Measurements from ENCODE around the gene ZSCAN1.

The ZSCAN1 gene

DNA sequence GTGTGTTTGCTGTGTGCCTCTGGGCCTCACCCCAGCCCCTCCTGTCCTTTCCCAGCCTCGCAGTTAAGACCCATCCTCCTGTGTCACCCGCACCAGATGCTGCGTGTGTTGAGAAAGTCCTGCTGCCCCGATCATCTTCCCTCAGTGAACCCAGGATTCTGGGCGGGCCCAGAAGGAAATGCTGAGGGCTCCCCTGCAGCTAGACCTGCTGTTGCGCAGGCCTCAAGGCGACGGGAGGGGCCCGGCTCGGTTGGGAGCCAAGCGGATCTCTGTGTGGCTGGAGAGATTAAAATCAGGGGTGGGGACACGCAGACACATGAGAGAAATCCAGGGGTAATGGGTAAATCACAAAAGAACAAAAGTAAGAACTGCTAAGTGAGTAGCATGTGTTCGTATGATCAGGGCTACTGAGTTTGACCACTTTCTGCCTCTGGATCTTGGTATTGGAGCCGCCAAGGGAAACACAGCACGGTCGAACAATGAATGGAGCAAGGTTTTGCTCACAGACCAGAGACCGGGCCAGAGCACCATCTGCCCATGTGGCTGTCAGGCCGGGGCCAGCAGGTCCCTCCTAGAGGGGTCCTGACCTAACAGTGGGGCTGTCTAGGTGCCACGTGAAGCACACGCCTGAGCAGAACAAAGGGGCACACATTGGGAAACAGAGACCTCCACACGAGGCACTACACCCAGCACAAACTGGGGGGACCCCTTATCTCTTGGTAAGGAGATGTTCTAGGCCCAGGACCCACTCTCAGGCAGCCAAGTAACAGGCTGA, 7.1 kb downstream of the ZSCAN1 start:
- no peak for DNase-seq (ENCODE audit: low read depth in 2 of 2, low spot score in 1 of 2)

DNA sequence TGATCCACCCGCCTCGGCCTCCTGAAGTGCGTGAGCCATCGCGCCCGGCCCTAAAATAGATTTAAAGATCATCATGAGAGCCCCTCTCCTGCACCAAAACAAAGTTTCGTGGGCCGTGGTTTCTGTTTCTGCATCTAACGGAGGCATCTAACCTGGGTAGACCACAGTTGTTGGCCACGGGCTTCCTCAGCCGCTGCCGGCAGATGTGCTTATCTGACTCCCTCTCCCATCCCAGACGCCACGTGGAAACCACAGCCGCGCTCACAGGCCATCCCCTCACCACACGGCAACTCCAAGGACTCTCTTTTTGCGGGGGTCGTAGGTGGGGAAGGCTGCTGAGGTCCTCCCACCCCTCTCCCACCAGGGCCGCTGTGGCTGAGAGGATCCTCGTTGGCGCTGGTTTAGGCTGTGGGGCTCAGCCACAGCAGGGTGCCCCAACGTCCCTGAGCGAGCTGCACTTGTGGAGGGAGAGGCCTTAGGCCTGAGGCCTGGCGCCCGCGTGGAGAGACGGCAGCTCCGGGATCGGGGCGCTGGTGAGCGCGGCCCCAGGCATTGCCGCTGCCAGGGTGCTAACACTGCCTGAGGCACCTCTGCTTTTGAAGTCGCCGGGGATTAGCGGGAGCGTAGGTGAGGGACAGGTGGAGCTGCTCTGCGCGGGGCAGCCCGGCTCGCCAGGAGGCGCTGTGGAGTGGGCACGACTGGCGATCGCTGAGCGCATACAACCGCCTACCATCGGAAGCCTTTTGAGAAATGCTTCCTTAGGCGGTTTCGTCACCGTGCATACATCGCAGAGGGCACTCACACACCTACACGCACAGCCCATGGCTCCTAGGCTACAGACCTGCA, 8.9 kb downstream of the ZSCAN1 start:
- DNase-seq (ENCODE audit: low read depth in 2 of 2, low spot score in 1 of 2) = no peak

DNA sequence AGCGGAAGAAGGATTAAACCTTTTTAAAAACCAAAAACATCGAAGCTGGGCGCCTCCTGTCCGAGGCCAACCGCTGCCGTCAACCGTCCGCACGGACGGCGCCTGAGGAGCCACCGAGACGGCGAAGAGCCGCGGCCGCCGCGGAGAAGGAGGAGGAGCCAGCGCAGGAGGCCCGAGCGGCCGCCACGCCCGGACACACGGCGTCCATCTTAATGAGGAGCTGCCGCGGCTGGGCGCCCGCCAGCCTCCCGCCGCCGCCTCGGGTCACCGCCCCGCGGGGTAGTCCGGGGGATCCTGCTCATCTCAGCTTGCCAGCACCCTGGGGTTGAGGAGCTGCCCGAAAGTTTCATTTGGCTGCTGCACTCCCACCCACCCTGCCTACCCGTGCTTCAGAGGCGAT, 10.6 kb downstream of the ZSCAN1 start:
- DNase-seq (ENCODE audit: low read depth in 2 of 2, low spot score in 1 of 2) = no peak

DNA sequence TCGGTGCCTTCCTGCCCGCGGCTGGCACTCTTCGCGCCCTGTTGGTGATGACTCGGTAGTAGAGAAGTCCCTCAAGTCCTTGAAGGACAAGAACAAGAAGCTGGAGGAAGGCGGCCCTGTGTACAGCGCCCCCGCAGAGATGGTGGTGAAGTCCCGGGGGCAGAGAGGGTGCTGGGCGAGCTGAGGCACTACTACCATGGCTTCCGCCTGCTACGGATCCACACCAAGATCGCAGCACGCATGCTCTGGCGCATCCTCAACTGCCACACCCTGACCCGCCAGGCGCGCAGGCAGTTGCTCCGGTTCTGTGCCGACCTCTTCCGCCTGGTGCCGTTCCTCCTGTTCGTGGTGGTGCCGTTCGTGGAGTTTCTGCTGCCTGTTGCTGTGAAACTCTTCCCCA, 11.1 kb downstream of the ZSCAN1 start:
- DNase-seq (ENCODE audit: low read depth in 2 of 2, low spot score in 1 of 2) = no peak

DNA sequence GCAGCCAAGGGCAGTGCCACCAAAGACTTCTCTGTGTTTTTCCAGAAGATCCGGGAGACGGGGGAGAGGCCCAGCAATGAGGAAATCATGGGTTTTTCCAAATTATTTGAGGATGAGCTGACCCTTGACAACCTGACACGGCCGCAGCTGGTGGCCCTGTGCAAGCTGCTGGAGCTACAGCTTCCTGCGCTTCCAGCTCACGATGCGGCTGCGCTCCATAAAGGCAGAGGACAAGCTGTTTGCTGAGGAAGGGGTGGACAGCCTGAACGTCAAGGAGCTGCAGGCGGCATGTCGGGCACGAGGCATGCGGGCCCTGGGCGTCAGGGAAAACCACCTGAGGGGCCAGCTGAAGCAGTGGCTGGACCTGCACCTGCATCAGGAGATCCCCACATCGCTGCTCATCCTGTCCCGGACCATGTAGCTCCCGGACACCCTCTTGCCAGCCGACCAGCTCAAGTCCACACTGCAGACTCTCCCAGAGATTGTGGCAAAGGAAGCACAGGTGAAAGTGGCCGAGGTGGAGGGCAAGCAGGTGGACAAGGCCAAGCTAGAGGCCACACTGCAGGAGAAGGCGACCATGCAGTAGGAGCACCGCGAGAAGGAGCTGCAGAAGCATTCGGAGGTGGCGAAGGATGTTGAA, 11.7 kb downstream of the ZSCAN1 start:
- DNase-seq (ENCODE audit: low read depth in 2 of 2, low spot score in 1 of 2) = no peak

DNA sequence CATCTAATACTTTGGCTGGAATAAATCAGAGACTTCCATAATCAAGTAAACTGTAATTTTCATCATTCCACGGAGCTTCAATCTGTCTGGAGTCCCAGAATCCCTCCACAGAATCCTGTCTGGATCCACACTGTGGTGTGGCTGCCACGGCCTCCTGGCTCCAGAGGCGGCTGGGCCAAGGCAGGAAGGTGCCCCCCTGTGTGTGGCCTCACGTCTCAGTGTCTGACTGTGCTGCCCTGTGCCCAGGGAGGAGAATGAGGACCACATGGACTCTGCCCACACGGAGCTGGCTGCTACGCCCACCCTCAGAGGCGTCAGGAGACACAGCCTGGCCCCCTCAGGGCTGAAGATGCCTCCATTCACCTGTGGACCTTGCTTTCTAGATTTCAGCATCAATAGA, 13.0 kb downstream of the ZSCAN1 start:
- DNase-seq (ENCODE audit: low read depth in 2 of 2, low spot score in 1 of 2) = no peak

DNA sequence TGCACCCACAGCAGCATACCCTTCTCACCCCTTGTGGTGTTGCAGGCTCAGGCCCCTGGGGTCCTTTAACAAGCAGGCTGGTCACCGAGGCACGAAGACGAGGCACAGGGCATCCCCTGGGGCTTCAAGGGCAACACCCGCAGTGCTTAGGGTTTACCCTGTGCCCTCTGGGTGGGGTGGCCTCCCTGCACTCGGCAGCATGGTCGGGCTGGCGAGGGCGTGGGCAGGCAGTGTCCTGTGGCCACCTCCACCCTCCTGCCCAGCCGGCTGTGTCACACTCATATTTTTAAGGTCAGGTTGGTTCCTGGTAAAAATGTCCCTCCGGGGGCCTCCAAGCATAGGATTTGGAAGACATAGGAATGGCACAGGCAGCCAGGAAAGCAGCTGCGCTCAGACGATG, 13.8 kb downstream of the ZSCAN1 start:
- DNase-seq (ENCODE audit: low read depth in 2 of 2, low spot score in 1 of 2) = no peak

DNA sequence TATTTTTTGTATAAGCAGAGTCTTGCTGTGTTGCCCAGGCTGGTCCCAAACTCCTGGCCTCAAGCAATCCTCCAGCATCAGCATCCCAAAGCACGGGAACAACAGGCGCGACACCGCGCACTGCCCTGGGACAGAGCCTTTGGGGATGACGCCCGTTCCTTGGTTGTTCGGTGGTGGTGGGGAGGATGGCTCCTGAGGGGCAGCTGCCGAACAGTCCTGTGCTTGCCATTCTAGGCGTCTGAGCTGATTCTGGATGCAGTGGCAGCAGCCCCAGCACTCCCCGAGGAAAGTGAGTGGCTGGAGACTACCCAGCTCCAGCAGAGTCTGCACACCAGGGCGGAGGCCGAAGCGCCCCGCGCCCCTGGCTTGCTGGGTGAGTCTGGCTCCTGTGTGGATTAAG, 18.4 kb downstream of the ZSCAN1 start:
- DNase-seq (ENCODE audit: low read depth in 2 of 2, low spot score in 1 of 2) = no peak

DNA sequence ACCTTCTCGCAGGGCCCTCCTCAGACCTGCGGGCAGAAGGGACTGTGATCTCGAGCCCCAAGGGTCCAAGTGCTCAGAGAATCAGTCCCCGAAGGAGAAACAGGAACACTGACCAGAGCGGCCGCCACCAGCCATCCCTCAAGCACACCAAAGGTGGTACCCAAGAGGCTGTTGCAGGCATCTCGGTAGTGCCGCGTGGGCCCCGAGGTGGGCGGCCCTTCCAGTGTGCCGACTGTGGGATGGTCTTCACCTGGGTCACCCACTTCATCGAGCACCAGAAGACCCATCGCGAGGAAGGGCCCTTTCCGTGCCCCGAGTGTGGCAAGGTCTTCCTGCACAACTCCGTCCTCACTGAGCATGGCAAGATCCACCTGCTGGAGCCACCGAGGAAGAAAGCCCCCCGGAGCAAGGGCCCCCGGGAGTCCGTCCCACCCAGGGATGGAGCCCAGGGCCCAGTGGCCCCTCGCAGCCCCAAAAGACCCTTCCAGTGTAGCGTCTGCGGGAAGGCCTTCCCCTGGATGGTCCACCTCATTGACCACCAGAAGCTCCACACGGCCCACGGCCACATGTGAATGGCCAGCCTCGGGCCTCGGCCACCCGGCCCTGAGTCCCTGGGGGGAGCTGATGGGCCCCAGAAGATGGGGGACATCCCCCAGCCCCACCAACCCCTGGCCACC, 19.8 kb downstream of the ZSCAN1 start:
- DNase-seq (ENCODE audit: low read depth in 2 of 2, low spot score in 1 of 2) = no peak

DNA sequence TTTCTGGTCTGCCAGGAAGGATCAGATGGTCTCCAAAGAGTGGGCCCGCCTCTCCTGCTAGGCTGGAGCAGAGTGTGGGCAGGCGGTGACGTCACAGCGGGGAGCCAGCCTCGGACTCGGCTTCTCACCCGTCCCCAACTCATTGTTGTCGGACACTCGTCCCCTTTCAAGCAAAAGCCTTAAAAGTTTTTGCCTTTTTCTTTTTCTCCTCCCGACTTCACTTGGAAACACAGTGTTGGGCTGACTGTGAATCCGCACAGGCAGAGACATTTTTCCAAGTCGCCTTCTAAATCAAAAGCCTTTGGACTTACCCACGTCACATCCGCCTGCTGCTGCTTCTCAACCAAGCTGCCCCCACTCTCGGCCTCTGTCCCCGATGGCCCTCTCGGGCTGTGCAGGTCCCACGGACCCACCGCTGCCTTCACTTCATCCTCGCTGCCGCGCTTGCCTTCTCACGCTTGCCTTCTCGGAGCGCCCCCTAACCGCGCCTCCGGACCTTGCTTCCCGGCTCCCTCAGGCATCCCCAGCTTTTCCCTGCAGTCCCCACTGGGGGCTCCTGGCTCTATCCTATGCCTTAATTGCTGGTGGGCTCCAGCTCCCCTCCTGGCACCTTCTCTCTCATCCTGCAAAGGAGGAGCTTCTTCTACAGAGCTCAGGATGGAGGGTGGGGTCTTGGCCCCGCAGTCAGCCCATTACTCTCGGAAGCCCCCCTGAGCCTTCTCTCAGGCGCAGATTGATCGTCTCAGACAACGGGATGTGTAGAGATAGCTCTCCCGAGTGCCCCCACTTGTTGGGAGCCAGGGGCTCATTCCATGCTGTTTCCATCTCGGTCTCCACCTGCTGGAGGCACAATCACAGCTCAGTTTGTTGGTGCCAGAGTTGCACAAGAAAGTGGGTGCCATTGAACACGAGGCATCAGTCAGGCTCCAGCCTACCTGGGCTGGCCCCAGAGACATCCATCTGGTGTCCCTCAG, 21.4 kb downstream of the ZSCAN1 start:
- no peak for DNase-seq (ENCODE audit: low read depth in 2 of 2, low spot score in 1 of 2)

DNA sequence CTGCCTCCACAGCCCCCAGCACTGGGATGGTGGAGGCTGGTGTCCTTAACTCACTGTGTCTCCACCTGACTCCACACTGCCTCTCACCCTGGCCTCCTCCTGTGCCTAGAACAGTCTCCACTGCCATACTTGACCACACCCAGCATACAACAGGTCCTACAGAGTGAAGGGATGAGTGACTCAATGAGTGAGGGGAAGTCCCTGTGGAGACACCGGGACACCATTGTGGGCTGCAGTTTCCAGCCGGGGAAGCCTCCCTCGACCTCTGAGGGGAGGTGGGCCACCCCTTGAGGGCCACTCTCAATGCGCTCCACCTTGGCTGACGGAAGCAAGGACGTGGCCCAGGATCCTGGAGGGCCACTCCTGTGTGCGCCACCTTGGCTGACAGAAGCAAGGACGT, 22.4 kb downstream of the ZSCAN1 start:
- no peak for DNase-seq (ENCODE audit: low read depth in 2 of 2, low spot score in 1 of 2)

DNA sequence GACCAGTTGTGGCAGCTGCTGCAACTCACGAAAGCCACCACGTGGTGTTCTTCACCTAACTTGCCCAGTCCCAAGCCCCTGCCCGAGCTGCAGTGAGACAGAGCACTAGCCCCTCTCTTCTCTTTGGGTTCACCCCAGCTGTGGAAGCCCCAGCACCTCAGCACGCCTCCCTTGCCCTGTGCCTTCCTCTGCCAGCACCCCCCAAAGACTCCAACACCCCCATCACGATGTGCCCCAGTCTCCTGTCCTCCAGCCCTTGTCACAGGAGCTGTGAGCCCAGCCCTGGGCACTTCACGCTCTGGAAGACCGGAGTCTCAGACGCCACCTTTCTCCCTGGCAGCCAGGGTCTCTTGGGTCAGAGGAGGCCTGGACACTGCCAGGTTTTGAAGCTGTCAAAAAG, 23.0 kb downstream of the ZSCAN1 start:
- DNase-seq (ENCODE audit: low read depth in 2 of 2, low spot score in 1 of 2) = no peak

DNA sequence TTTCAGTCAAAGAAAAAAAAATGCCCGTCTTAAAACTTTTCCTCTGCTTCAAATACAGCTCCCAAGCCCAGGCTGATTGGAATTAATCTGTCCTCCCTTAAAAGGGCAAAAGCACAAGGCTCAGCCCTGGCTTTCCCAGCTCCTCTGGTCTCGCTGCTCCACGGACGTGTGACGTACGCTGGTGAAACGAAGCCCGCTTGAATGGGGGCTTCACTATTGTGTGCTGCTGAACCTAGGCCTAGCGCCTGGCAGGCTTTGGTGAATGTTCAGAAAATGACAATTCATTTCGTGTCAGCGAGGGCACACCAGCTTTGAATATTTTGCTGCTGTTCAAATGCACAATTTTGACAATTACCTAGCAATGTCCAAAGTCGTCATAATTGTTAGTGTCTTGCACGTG, 24.6 kb downstream of the ZSCAN1 start:
- no peak for DNase-seq (ENCODE audit: low read depth in 2 of 2, low spot score in 1 of 2)

DNA sequence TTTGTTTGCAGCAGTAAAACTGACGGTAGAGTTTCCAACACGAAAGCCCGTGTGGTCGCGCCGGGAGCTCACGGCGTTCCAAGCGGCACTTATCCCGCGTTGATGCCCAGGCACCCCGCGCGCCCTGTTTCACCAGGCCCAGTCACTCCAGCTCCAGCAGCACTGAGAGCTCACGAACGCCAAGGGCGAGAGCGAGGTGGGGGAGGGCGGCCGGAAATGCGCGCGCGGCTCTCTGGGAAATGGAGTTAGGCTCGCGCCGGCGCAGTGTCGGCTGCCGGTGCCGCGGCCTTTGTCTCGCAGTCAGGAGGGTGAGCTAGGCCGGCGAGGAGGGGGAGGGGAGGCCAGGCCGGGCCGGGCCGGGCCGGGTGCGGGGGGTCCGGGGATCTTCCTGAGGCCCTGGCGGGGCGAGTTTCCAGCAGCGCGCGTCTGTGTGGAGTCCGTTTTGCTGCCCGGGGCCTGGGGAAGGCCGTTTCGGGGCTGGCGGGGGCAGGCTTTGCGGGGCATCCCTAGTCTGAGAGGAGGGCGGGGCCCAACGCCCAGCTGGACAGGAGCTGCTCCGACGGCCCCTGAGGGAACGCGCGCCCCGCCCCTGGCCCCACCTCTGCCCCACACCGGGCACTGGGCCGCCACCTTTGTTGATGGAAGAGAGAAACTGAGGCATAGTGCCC, 25.3 kb downstream of the ZSCAN1 start, which contains the start of gene ZNF135:
Gene ZNF135 (plus strand): TSS at position 280 of the 668 bp plus-strand sequence. CDS start 721 bp downstream, outside the sequence.
- peak; percentile 24 to 59 for DNase-seq (ENCODE audit: low read depth in 2 of 2, low spot score in 1 of 2)

DNA sequence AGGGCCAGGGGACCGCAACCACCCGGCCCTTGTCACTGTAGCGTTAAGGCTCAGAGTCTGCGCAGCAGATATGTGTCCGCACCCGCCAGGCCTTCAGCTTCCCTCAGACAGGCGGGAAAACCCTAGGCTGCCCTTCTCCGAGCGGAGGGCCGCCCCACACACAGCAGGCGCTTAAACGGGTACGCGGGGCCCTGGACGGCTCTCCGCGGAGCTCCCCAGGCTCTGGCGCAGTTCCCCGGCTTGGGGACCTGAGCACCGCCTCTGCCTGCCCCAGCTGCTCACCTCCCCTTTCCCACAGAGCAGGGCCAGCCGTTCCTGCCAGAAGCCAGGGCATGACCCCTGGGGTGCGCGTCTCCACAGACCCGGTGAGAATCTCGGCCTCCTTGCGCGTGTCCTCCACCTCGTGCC, 25.9 kb downstream of the ZSCAN1 start:
- DNase-seq (ENCODE audit: low read depth in 2 of 2, low spot score in 1 of 2) = no peak

DNA sequence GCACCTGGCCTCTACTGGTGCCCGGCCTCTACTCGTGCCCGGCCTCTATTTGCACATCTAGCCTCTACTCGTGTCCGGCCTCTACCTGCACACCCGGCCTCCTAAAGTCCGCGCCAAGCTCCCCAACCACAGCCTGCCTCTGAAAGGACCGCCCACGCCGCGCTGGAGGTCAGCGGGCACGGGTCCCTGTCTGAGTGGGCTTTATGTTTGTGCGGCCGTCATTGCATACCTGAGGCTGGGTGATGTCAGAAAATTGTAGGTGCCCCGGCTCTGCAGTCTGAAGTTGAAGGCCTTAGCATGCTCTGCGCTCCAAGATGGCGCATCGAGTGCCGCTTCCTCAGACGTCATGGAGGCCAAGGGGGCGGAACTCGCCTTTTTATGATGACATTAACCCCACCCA, 26.4 kb downstream of the ZSCAN1 start:
- no peak for DNase-seq (ENCODE audit: low read depth in 2 of 2, low spot score in 1 of 2)

DNA sequence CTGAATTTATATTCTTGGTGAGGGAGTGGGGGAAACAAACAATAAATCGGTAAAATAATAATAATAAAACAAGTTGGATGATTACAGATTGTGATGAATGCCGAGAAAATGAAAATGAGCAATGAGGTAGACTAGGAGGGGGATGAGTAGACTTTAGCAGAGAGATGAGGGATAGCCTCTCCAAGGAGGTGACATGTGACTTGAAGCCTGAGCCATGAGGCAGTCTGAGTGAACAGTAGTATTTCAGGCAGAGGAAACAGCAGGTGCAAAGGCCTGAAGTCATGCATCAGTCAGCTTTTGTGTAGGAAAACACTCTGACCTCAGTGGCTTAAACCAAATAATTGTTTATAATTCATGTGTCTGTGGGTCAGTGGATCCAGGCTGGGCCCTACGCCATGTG, 29.9 kb downstream of the ZSCAN1 start:
- DNase-seq (ENCODE audit: low read depth in 2 of 2, low spot score in 1 of 2) = no peak

DNA sequence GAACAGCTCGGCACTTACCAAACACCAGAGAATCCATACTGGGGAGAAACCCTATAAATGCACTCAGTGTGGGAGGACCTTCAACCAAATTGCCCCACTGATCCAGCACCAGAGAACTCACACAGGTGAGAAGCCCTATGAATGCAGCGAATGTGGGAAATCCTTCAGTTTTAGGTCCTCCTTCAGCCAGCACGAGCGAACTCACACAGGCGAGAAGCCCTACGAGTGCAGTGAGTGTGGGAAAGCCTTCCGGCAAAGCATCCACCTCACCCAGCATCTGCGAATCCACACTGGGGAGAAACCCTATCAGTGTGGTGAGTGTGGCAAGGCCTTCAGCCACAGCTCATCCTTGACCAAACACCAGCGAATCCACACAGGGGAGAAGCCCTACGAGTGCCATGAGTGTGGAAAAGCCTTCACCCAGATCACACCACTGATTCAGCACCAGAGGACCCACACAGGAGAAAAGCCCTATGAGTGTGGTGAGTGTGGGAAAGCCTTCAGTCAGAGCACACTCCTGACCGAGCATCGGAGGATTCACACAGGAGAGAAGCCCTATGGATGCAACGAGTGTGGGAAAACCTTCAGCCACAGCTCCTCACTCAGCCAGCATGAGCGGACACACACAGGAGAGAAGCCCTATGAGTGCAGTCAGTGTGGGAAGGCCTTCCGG, 33.6 kb downstream of the ZSCAN1 start:
- no peak for DNase-seq (ENCODE audit: low read depth in 2 of 2, low spot score in 1 of 2)

DNA sequence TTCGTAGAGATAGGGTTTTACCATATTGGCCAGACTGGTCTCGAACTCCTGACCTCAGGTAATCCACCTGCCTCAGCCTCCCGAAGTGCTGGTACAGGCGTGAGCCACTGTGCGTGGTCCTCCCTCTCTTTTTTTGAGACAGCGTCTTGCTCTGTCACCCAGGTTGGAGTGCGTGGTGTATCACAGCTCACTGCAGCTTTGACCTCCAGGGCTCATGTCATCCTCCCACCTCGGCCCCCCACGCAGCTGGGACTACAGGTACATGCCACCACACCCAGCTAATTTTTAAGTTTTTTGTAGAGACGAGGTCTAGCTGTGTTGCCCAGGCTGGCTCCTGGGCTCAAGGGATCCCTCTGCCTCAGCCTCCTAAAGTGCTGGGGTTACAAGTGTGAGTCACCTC, 46.0 kb downstream of the ZSCAN1 start:
- DNase-seq (ENCODE audit: low read depth in 2 of 2, low spot score in 1 of 2) = no peak

Data from stimulated activated CD8-positive, alpha-beta memory T cell treated with anti-CD3 and anti-CD28 coated beads, Interleukin-4, amount 100 ng/mL, for 4 hours (primary cell).